ENCODE measurements around the gene FBN1.

The FBN1 gene

GRCh38 chr15:48528921-48529320, 116.6 kb downstream of the FBN1 start:
- H3K27ac ChIP-seq (ENCODE audit: insufficient read depth, low read depth, low read length, poor library complexity, severe bottlenecking): no peak overlapping the region
- H3K4me3 ChIP-seq (ENCODE audit: insufficient read depth, low read depth, low read length): no peak overlapping the region
- WGBS, 2 experiments: 83 to 89% methylated on average over 3 to 4 of the region's 4 CpGs
- no peaks in the 10 kb centered on the region for H3K4me1 ChIP-seq (ENCODE audit: control insufficient read depth, insufficient read depth, low read length)
- no peaks in the 10 kb centered on the region for H3K36me3 ChIP-seq (ENCODE audit: control insufficient read depth, insufficient read depth, low read length)
- no peaks in the 10 kb centered on the region for H3K27me3 ChIP-seq (ENCODE audit: control insufficient read depth, insufficient read depth, low read length, poor library complexity, severe bottlenecking)
- H3K9me3 ChIP-seq (ENCODE audit: control insufficient read depth, low read length): no peaks in the 10 kb centered on the region

DNA sequence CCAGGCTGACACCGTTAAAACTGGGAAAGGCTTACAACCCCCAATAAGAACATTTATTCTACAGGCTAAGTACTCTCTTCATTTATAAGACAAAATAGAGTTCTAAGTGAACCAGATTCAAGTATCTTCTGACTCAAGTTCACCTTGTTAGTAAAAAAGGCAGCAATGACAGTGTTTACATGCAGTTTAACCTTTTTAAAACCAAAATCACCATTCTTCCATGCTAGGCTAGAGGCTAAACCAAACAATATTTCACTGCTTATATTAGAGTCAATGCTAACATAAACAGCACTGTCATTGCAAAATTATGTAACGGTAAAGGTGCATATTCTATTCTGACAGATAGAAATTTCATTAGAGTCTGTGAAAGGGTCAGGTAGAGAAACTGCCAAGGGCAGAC, 118.0 kb downstream of the FBN1 start:
- no peak overlapping the region for H3K27ac ChIP-seq (ENCODE audit: insufficient read depth, low read depth, low read length, poor library complexity, severe bottlenecking)
- H3K4me3 ChIP-seq (ENCODE audit: insufficient read depth, low read depth, low read length): no peak overlapping the region
- H3K9me3 ChIP-seq (ENCODE audit: control insufficient read depth, low read length): no peaks in the 10 kb centered on the region
- no peaks in the 10 kb centered on the region for H3K4me1 ChIP-seq (ENCODE audit: control insufficient read depth, insufficient read depth, low read length)
- no peaks in the 10 kb centered on the region for H3K36me3 ChIP-seq (ENCODE audit: control insufficient read depth, insufficient read depth, low read length)
- no peaks in the 10 kb centered on the region for H3K27me3 ChIP-seq (ENCODE audit: control insufficient read depth, insufficient read depth, low read length, poor library complexity, severe bottlenecking)
- WGBS, 2 experiments: 84 to 89% methylated on average over 2 of the region's 2 CpGs

DNA sequence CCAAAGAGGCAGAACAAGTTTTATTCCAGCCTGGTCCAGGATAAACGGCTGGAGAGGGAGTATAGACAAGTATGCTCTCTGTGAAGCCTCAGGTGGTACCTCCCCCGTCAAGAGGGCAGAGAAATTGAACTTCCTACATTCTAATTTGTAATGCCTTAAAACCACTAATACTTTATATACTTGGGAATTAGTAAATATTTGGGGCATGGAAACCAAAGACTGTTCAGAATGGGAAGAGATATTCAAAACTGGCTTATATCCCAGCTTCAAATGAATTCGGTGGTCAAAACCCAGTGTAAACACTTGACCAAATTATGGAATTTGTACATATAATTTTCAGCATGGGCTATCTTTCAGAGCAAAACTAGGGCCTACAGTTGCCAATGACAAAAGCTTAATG, 122.6 kb downstream of the FBN1 start:
- 94 to 97% methylated on average over 2 to 3 of the region's 3 CpGs for WGBS, 2 experiments
- Histone ChIP-seq H3K4me1 (ENCODE audit: control insufficient read depth, insufficient read depth, low read length) (no peaks in the 10 kb centered on the region), H3K27ac (ENCODE audit: insufficient read depth, low read depth, low read length, poor library complexity, severe bottlenecking) (no peak overlapping the region), H3K36me3 (ENCODE audit: control insufficient read depth, insufficient read depth, low read length) (no peaks in the 10 kb centered on the region), H3K27me3 (ENCODE audit: control insufficient read depth, insufficient read depth, low read length, poor library complexity, severe bottlenecking) (no peaks in the 10 kb centered on the region), H3K4me3 (ENCODE audit: insufficient read depth, low read depth, low read length) (no peak overlapping the region), H3K9me3 (ENCODE audit: control insufficient read depth, low read length) (no peaks in the 10 kb centered on the region)

- Histone ChIP-seq H3K36me3 (ENCODE audit: control insufficient read depth, insufficient read depth, low read length) (no peaks in the 10 kb centered on the region), H3K9me3 (ENCODE audit: control insufficient read depth, low read length) (no peaks in the 10 kb centered on the region), H3K4me3 (ENCODE audit: insufficient read depth, low read depth, low read length) (no peak overlapping the region), H3K4me1 (ENCODE audit: control insufficient read depth, insufficient read depth, low read length) (no peaks in the 10 kb centered on the region), H3K27ac (ENCODE audit: insufficient read depth, low read depth, low read length, poor library complexity, severe bottlenecking) (no peak overlapping the region), H3K27me3 (ENCODE audit: control insufficient read depth, insufficient read depth, low read length, poor library complexity, severe bottlenecking) (no peaks in the 10 kb centered on the region)
Measured at GRCh38 chr15:48522123-48522522, 123.4 kb downstream of the FBN1 start.

DNA sequence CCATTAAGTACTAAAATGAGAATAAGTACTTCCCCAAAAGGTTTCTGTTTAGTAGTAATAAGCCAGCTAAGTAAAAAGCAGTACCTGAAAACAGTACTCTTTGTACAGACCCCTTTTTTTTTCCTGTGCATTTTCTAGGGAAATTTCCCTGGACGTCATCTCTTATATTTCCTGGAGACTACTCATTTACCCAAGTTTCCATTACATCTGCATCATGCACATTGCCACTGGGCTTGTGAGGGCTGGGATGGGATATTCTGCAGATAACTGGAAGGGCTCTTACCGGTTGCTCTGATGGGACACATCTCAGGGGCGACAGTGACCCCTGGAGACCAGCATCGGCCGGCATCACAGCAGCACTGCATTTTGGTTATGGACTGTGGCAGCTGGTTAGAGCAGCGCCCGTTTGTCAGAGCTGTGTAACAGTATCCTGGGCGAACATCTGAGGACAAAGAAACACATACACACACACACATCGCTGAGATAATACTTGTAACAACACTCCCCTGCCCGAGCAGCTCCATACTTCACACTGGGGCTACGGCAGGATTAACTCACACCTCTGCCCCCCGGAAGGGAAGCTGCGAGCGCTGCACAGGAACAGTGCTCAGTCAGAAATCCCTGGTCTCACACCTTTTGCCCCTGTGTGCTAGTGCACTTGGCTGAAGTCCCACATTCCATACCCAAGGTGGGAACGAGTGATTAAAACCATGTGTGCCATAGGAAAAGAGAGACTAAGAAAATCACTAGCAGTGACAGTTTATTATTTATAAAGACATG, 124.9 kb downstream of the FBN1 start:
- no peaks in the 10 kb centered on the region for H3K27me3 ChIP-seq (ENCODE audit: control insufficient read depth, insufficient read depth, low read length, poor library complexity, severe bottlenecking)
- H3K4me3 ChIP-seq (ENCODE audit: insufficient read depth, low read depth, low read length): no peak overlapping the region
- WGBS, 2 experiments: 81 to 83% methylated on average over 14 to 15 of the region's 15 CpGs
- no peaks in the 10 kb centered on the region for H3K36me3 ChIP-seq (ENCODE audit: control insufficient read depth, insufficient read depth, low read length)
- no peaks in the 10 kb centered on the region for H3K9me3 ChIP-seq (ENCODE audit: control insufficient read depth, low read length)
- no peak overlapping the region for H3K27ac ChIP-seq (ENCODE audit: insufficient read depth, low read depth, low read length, poor library complexity, severe bottlenecking)
- H3K4me1 ChIP-seq (ENCODE audit: control insufficient read depth, insufficient read depth, low read length): no peaks in the 10 kb centered on the region

DNA sequence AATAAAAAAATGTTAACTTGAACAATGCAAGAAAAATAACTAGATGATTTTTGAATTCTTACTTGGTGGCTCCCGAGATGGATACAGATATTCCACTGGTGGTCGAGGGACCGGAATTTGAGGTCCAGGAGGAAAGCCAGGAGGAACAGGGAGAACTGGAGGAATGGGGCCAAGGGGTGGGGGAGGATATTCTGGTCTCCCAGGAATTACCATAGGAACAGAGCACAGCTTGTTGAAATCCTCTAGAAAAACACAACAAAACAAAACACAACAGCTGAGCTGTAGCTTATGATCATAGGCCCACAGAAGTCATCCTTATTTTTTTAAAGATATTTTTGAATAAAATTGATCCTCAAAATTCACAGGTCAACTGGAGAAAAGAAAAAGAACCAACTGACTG, 129.4 kb downstream of the FBN1 start:
- no peak overlapping the region for H3K27ac ChIP-seq (ENCODE audit: insufficient read depth, low read depth, low read length, poor library complexity, severe bottlenecking)
- H3K9me3 ChIP-seq (ENCODE audit: control insufficient read depth, low read length): no peaks in the 10 kb centered on the region
- WGBS, 2 experiments: 93 to 96% methylated on average over 3 of the region's 3 CpGs
- no peak overlapping the region for H3K4me3 ChIP-seq (ENCODE audit: insufficient read depth, low read depth, low read length)
- H3K27me3 ChIP-seq (ENCODE audit: control insufficient read depth, insufficient read depth, low read length, poor library complexity, severe bottlenecking): no peaks in the 10 kb centered on the region
- no peaks in the 10 kb centered on the region for H3K4me1 ChIP-seq (ENCODE audit: control insufficient read depth, insufficient read depth, low read length)
- peaks cover 13% of the 10 kb centered on the region for H3K36me3 ChIP-seq (ENCODE audit: control insufficient read depth, insufficient read depth, low read length)

GRCh38 chr15:48515500-48515899, 130.0 kb downstream of the FBN1 start:
- Histone ChIP-seq H3K36me3 (ENCODE audit: control insufficient read depth, insufficient read depth, low read length) (peaks cover 13% of the 10 kb centered on the region), H3K27ac (ENCODE audit: insufficient read depth, low read depth, low read length, poor library complexity, severe bottlenecking) (no peak overlapping the region), H3K9me3 (ENCODE audit: control insufficient read depth, low read length) (no peaks in the 10 kb centered on the region), H3K4me3 (ENCODE audit: insufficient read depth, low read depth, low read length) (no peak overlapping the region), H3K4me1 (ENCODE audit: control insufficient read depth, insufficient read depth, low read length) (no peaks in the 10 kb centered on the region), H3K27me3 (ENCODE audit: control insufficient read depth, insufficient read depth, low read length, poor library complexity, severe bottlenecking) (no peaks in the 10 kb centered on the region)
- WGBS, 2 experiments: 87 to 89% methylated on average over 2 of the region's 2 CpGs

DNA sequence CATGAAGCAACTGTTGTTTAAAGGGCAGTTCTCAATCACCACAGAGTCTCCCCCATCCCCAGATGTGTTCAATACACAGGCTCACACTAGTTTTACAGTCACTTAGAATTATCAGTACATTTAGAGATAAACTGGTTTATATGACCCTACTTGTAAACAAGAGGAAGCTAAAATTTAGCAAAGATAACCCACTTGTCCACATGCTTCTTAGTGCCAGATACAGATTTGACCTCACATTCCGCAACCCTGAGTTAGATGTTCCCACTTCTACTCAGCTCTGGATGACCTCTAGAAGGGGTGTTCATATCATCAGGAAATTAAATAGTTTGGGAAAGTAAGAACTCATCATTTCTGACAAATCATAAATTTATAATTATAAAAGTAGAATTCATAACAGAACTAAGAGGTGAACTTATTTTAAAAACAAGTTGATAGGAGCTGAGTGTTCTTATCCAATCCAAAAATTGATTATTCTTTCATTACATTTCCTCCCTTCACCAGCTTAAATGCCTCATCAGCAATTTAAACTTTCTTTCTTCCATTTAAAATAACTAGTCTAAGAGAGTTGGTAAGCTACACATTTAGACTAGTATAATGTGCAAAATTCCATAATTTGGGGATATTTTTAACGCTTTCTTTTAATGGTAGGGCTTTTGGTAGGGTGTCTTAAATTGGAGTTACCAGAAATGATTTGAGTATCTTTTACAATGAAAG, 131.2 kb downstream of the FBN1 start:
- Histone ChIP-seq H3K27me3 (ENCODE audit: control insufficient read depth, insufficient read depth, low read length, poor library complexity, severe bottlenecking) (no peaks in the 10 kb centered on the region), H3K4me3 (ENCODE audit: insufficient read depth, low read depth, low read length) (no peak overlapping the region), H3K9me3 (ENCODE audit: control insufficient read depth, low read length) (no peaks in the 10 kb centered on the region), H3K27ac (ENCODE audit: insufficient read depth, low read depth, low read length, poor library complexity, severe bottlenecking) (no peak overlapping the region), H3K36me3 (ENCODE audit: control insufficient read depth, insufficient read depth, low read length) (peaks cover 13% of the 10 kb centered on the region), H3K4me1 (ENCODE audit: control insufficient read depth, insufficient read depth, low read length) (no peaks in the 10 kb centered on the region)
- 93 to 94% methylated on average over 2 of the region's 2 CpGs for WGBS, 2 experiments

DNA sequence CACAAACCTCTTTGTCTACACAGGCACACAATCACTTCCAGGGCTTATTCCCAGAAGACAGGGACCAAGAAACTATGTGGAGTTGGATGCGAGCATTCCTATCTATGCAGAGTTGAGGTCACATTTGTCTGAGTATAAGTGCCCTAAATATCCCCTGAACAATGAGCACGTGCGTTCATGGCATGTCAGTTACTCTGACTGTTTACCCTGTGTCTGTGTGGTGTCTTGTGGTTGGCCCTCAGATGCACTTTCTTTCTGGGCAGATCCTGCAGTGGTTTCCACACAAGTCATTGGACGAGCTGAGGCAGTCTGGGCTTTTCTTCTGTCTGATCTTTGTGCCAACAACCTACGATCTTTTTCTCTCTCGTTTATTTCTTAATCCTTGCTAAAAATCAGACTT, 134.5 kb downstream of the FBN1 start:
- Histone ChIP-seq H3K36me3 (ENCODE audit: control insufficient read depth, insufficient read depth, low read length) (peaks cover 13% of the 10 kb centered on the region), H3K9me3 (ENCODE audit: control insufficient read depth, low read length) (no peaks in the 10 kb centered on the region), H3K4me1 (ENCODE audit: control insufficient read depth, insufficient read depth, low read length) (no peaks in the 10 kb centered on the region), H3K27ac (ENCODE audit: insufficient read depth, low read depth, low read length, poor library complexity, severe bottlenecking) (no peak overlapping the region), H3K27me3 (ENCODE audit: control insufficient read depth, insufficient read depth, low read length, poor library complexity, severe bottlenecking) (no peaks in the 10 kb centered on the region), H3K4me3 (ENCODE audit: insufficient read depth, low read depth, low read length) (no peak overlapping the region)
- WGBS, 2 experiments: 92 to 93% methylated on average over 6 of the region's 6 CpGs

GRCh38 chr15:48507416-48508065, 138.0 kb downstream of the FBN1 start:
- Histone ChIP-seq H3K4me3 (ENCODE audit: insufficient read depth, low read depth, low read length) (no peak overlapping the region), H3K36me3 (ENCODE audit: control insufficient read depth, insufficient read depth, low read length) (no peaks in the 10 kb centered on the region), H3K27ac (ENCODE audit: insufficient read depth, low read depth, low read length, poor library complexity, severe bottlenecking) (no peak overlapping the region), H3K9me3 (ENCODE audit: control insufficient read depth, low read length) (no peaks in the 10 kb centered on the region), H3K27me3 (ENCODE audit: control insufficient read depth, insufficient read depth, low read length, poor library complexity, severe bottlenecking) (no peaks in the 10 kb centered on the region), H3K4me1 (ENCODE audit: control insufficient read depth, insufficient read depth, low read length) (no peaks in the 10 kb centered on the region)
- 0 to 38% methylated on average over 1 to 2 of the region's 2 CpGs for WGBS, 2 experiments

Measured in ectodermal cell (in vitro differentiated cells).